GM23248 (cell line): ENCODE data around the gene ASB3.

Source experiments
- EZH2 ChIP-seq: fragments of 200-600 bp; sonication (generic); IDR thresholded peaks from 2 replicates; pipeline ENCODE4 v1.6.1; 2018; ENCODE audit warnings: antibody characterized with exemption, mild to moderate bottlenecking; ENCODE audit not compliant: insufficient read depth, poor library complexity, severe bottlenecking
- EZH2phosphoT487 ChIP-seq: fragments of 200-600 bp; sonication (generic); IDR thresholded peaks from 2 replicates; pipeline ENCODE4 v1.6.1; 2018; ENCODE audit warnings: antibody characterized with exemption, moderate library complexity, mild to moderate bottlenecking, low read depth; ENCODE audit not compliant: insufficient read depth

DNA sequence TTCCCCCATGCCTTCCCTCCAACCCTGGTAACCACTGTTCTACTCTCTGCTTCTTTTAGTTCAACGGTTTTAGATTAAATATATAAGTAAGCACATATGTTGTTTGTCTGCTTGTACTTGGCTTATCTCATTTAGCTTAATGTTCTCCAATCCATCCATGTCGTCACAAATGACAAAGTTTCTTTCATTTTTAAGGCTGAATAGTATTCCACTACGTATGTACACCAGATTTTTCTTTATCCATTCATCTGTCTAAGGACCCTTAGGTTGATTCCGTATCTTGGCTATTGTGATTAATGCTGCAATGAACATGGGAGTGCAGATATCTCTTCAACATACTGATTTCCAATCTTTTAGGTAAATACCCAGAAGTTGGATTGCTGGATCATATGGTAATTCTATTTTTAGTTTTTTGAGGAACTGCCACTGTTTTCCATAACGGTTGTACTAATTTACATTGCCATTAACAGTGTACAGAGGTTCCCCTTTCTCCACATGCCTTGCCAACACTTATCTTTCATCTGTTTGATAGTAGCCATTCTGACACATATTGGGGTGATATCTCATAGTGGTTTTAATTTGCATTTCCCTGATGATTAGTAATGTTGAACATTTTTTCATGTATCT, 8.1 kb downstream of the ASB3 start:
- TF ChIP-seq EZH2phosphoT487 (no peak), EZH2 (no peak)
